ENCODE data around the gene ELK1. TPM values are rescaled to one million over a fixed set of nuclear protein-coding genes. Genes with fewer than 3 reads are reported as not detected.

Gene ELK1
- total RNA-seq, 1 experiment from 2014 or later = 43.9 TPM

DNA sequence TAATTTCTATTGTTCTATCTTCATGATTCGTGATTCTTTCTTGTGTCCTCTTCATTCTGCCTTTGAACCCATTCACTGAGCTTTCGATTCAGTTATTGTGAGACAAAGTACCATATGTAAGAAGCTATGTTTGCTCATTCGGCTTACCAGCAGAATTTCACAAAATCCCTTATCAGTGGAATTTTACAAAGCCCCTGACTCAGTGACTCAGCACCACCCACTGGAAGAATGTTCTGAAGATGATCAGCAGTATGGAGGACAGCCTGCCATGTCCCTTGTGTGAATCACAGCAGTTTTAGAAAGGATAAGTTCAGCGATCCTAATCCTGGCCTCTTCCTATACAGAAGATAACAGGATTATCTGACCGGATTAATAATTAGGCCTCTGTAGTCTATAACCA lies 14.4 kb upstream of the ELK1 start:
- CTCF ChIA-PET = no interaction called here
- intact Hi-C loops (cut with micrococcal nuclease; ENCODE audit: unreplicated experiment) = no loop called here
- Mint-ChIP-seq H3K9me3 (ENCODE audit: low read depth, unreplicated experiment) (peaks cover 2% of the 10 kb centered on the region), H3K4me3 (ENCODE audit: low read depth, unreplicated experiment) (no peak overlapping the region), H3K27ac (ENCODE audit: unreplicated experiment) (no peak overlapping the region), H3K4me1 (ENCODE audit: low read depth, unreplicated experiment) (no peaks in the 10 kb centered on the region), H3K36me3 (ENCODE audit: insufficient read depth, unreplicated experiment) (no peaks in the 10 kb centered on the region), H3K27me3 (ENCODE audit: unreplicated experiment) (no peaks in the 10 kb centered on the region)
- TF ChIP-seq, protein P1, sequence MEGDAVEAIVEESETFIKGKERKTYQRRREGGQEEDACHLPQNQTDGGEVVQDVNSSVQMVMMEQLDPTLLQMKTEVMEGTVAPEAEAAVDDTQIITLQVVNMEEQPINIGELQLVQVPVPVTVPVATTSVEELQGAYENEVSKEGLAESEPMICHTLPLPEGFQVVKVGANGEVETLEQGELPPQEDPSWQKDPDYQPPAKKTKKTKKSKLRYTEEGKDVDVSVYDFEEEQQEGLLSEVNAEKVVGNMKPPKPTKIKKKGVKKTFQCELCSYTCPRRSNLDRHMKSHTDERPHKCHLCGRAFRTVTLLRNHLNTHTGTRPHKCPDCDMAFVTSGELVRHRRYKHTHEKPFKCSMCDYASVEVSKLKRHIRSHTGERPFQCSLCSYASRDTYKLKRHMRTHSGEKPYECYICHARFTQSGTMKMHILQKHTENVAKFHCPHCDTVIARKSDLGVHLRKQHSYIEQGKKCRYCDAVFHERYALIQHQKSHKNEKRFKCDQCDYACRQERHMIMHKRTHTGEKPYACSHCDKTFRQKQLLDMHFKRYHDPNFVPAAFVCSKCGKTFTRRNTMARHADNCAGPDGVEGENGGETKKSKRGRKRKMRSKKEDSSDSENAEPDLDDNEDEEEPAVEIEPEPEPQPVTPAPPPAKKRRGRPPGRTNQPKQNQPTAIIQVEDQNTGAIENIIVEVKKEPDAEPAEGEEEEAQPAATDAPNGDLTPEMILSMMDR (IDR thresholded peaks at IDR 0.05; ENCODE audit: unreplicated experiment) = no peak
- no TSS peak for BruUV-seq (replicated peaks)
- no peak for DNase-seq

DNA sequence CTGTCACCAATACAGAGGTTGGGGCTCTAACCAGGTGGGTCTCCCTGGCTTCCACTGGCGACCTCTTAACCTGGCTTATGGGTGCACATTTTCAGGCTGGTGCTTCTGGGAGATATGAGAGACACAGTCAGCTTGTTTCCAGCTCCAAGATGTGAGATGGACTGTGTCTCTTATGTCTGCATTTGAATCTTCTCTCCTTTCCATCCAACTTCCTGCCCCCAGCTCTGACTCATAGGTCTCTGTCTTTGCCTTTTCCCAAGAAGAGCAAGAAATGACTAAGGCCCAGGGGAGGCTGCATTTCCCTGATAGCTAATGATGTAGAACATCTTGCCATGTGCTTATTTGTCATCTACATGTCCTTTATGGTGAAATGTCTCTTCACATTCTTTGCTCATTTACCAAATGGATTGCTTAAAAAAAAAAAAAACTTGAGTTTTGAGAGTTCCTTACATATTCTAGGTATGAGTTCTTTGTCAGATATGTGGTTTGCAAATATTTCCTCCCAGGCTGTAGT lies 11.8 kb upstream of the ELK1 start:
- H3K4me3 Mint-ChIP-seq (ENCODE audit: low read depth, unreplicated experiment) = no peak overlapping the region
- H3K27me3 Mint-ChIP-seq (ENCODE audit: unreplicated experiment) = no peaks in the 10 kb centered on the region
- BruUV-seq (replicated peaks) = no TSS peak
- peaks cover 4% of the 10 kb centered on the region for H3K9me3 Mint-ChIP-seq (ENCODE audit: low read depth, unreplicated experiment)
- H3K36me3 Mint-ChIP-seq (ENCODE audit: insufficient read depth, unreplicated experiment) = peaks cover 16% of the 10 kb centered on the region
- no peaks in the 10 kb centered on the region for H3K4me1 Mint-ChIP-seq (ENCODE audit: low read depth, unreplicated experiment)
- DNase-seq = no peak
- no peak overlapping the region for H3K27ac Mint-ChIP-seq (ENCODE audit: unreplicated experiment)
- CTCF ChIA-PET = no interaction called here
- intact Hi-C loops (cut with micrococcal nuclease; ENCODE audit: unreplicated experiment) = no loop called here
- TF ChIP-seq, protein P1 (IDR thresholded peaks at IDR 0.05; ENCODE audit: unreplicated experiment) = no peak

DNA sequence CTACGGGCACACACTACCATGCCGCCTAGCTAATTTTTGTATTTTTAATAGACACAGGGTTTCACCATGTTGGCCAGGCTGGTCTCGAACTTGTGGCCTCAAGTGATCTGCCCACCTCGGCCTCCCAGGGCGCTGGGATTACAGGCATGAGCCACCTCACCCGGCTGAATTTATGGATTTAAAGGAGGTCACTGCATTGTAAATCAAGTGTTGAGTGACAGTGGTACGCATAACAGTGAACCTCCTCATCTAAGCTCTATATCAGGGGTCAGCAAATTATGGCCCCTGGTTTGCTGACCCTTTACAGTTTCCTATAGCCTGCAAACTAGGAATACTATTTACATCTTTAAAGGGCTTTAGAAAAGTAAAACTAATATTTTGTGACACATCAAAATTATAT lies 11.2 kb upstream of the ELK1 start:
- peaks cover 4% of the 10 kb centered on the region for H3K9me3 Mint-ChIP-seq (ENCODE audit: low read depth, unreplicated experiment)
- BruUV-seq (replicated peaks) = no TSS peak
- no peak overlapping the region for H3K27ac Mint-ChIP-seq (ENCODE audit: unreplicated experiment)
- H3K4me1 Mint-ChIP-seq (ENCODE audit: low read depth, unreplicated experiment) = no peaks in the 10 kb centered on the region
- intact Hi-C loops (cut with micrococcal nuclease; ENCODE audit: unreplicated experiment) = no loop called here
- TF ChIP-seq, protein P1 (IDR thresholded peaks at IDR 0.05; ENCODE audit: unreplicated experiment) = no peak
- peaks cover 16% of the 10 kb centered on the region for H3K36me3 Mint-ChIP-seq (ENCODE audit: insufficient read depth, unreplicated experiment)
- no peaks in the 10 kb centered on the region for H3K27me3 Mint-ChIP-seq (ENCODE audit: unreplicated experiment)
- no peak for DNase-seq
- CTCF ChIA-PET = no interaction called here
- H3K4me3 Mint-ChIP-seq (ENCODE audit: low read depth, unreplicated experiment) = no peak overlapping the region

DNA sequence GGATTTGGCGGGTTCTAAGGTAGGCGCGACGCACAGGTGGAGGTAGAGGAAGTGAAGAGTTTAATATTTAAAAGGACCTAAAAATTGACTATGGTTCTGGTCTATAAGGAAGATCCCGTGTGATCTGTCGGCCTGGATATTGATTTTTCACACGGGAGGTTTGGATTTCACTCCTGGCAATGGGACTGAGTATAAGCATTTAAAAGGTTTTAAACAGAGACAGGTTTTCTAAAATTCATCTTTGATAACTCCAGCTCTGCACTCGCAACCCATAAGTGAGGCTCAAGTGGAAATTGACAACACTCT lies 9.0 kb upstream of the ELK1 start:
- intact Hi-C loops (cut with micrococcal nuclease; ENCODE audit: unreplicated experiment) = loop anchor here (2.0 to 10.0 kb wide), 2 partner anchors 77 to 95 kb away; partner anchors contain the start of genes ARAF and TIMP1
- H3K4me1 Mint-ChIP-seq (ENCODE audit: low read depth, unreplicated experiment) = no peaks in the 10 kb centered on the region
- TF ChIP-seq, protein P1 (IDR thresholded peaks at IDR 0.05; ENCODE audit: unreplicated experiment) = no peak
- peak overlapping the region; percentile 74 for H3K4me3 Mint-ChIP-seq (ENCODE audit: low read depth, unreplicated experiment)
- CTCF ChIA-PET = no interaction called here
- no peaks in the 10 kb centered on the region for H3K27me3 Mint-ChIP-seq (ENCODE audit: unreplicated experiment)
- H3K9me3 Mint-ChIP-seq (ENCODE audit: low read depth, unreplicated experiment) = peaks cover 4% of the 10 kb centered on the region
- H3K36me3 Mint-ChIP-seq (ENCODE audit: insufficient read depth, unreplicated experiment) = peaks cover 24% of the 10 kb centered on the region
- BruUV-seq (replicated peaks) = no TSS peak
- peak overlapping the region; percentile 96 for H3K27ac Mint-ChIP-seq (ENCODE audit: unreplicated experiment)
- DNase-seq = no peak

All from Calu3 (cell line).